Fibroblast of skin of right quadriceps (primary cell): ENCODE results near the gene VWDE.
"Not testable (repeated sequence)": the region's sequence is repeated elsewhere in the genome, so short reads cannot be mapped to it uniquely, and the experiment has no call there.

Experiments used
- DNase-seq: peaks from one replicate; pipeline ENCODE4 v3.0.0-alpha.2; 2013

The VWDE gene

GRCh38 chr7:12401538-12402364, 1.9 kb downstream of the VWDE start:
- no peak for DNase-seq

- no peak for DNase-seq
These were observed 5.5 kb downstream of the VWDE start for GRCh38 chr7:12398186-12398585.

- DNase-seq, result no peak
These were observed 6.0 kb downstream of the VWDE start for GRCh38 chr7:12397671-12398070.

GRCh38 chr7:12396670-12397069, 7.0 kb downstream of the VWDE start:
- not testable (repeated sequence) for DNase-seq

GRCh38 chr7:12391922-12392615, 11.6 kb downstream of the VWDE start:
- no peak for DNase-seq

GRCh38 chr7:12389089-12389700, 14.5 kb downstream of the VWDE start:
- DNase-seq, result peak; percentile 57

GRCh38 chr7:12386313-12386740, 17.3 kb downstream of the VWDE start:
- DNase-seq, result no peak

GRCh38 chr7:12385364-12385786, 18.3 kb downstream of the VWDE start:
- no peak for DNase-seq

- DNase-seq, result no peak
These were observed 20.3 kb downstream of the VWDE start for GRCh38 chr7:12383377-12383776.

GRCh38 chr7:12378389-12378788, 25.3 kb downstream of the VWDE start:
- DNase-seq, result no peak

GRCh38 chr7:12377406-12377805, 26.3 kb downstream of the VWDE start:
- DNase-seq, result no peak

GRCh38 chr7:12373580-12374263, 29.9 kb downstream of the VWDE start:
- DNase-seq, result no peak

- no peak for DNase-seq
These were observed 33.4 kb downstream of the VWDE start for GRCh38 chr7:12370249-12370648.

GRCh38 chr7:12369756-12370155, 33.9 kb downstream of the VWDE start:
- DNase-seq, result no peak

GRCh38 chr7:12369072-12369471, 34.6 kb downstream of the VWDE start:
- no peak for DNase-seq

- DNase-seq, result no peak
These were observed 42.7 kb downstream of the VWDE start for GRCh38 chr7:12360948-12361347.

- peak; percentile 5 for DNase-seq
These were observed 45.0 kb downstream of the VWDE start for GRCh38 chr7:12358694-12359093.

GRCh38 chr7:12357508-12357907, 46.2 kb downstream of the VWDE start:
- no peak for DNase-seq

- no peak for DNase-seq
These were observed 51.8 kb downstream of the VWDE start for GRCh38 chr7:12351843-12352242.

GRCh38 chr7:12350971-12351370, 52.7 kb downstream of the VWDE start:
- no peak for DNase-seq

- DNase-seq, result no peak
These were observed 66.6 kb downstream of the VWDE start for GRCh38 chr7:12337095-12337494.

- no peak for DNase-seq
These were observed 74.5 kb downstream of the VWDE start for GRCh38 chr7:12328888-12329770.
